Parathyroid adenoma (tissue), 2 donors: Measurements from ENCODE around the gene ARID5A.

Experiments
- H2AFZ ChIP-seq: fragments of 300-600 bp; sonication (generic); one replicate; pipeline ENCODE4 v1.7.0; 2017; ENCODE audit warnings: antibody characterized with exemption, mild to moderate bottlenecking
- H3K27ac ChIP-seq: fragments of 300-600 bp; sonication (generic); one replicate; pipeline ENCODE4 v1.7.0; 2017
- H3K27me3 ChIP-seq: fragments of 300-600 bp; sonication (generic); one replicate; pipeline ENCODE4 v1.7.0; 2017; ENCODE audit warnings: low read length; ENCODE audit not compliant: control insufficient read depth, insufficient read depth
- H3K36me3 ChIP-seq: fragments of 300-600 bp; sonication (generic); one replicate; pipeline ENCODE4 v1.7.0; 2017; ENCODE audit warnings: low read length; ENCODE audit not compliant: control insufficient read depth, insufficient read depth
- H3K4me1 ChIP-seq: fragments of 300-600 bp; sonication (generic); one replicate; pipeline ENCODE4 v1.7.0; 2017; ENCODE audit warnings: control low read depth
- H3K4me2 ChIP-seq: fragments of 300-600 bp; sonication (generic); one replicate; pipeline ENCODE4 v1.7.0; 2017; ENCODE audit warnings: low read length
- H3K4me3 ChIP-seq: fragments of 300-600 bp; sonication (generic); one replicate; pipeline ENCODE4 v1.7.0; 2017; ENCODE audit warnings: low read depth, low read length
- H3K79me2 ChIP-seq: fragments of 300-600 bp; sonication (generic); one replicate; pipeline ENCODE4 v1.7.0; 2017; ENCODE audit warnings: control low read depth
- H3K9ac ChIP-seq: fragments of 300-600 bp; sonication (generic); one replicate; pipeline ENCODE4 v1.7.0; 2017; ENCODE audit warnings: mild to moderate bottlenecking
- H3K9me3 ChIP-seq: fragments of 300-600 bp; sonication (generic); one replicate; pipeline ENCODE4 v1.7.0; 2017; ENCODE audit warnings: low read length; ENCODE audit not compliant: control insufficient read depth
- TF ChIP-seq, protein P1 (sequence below): fragments of 300-600 bp; sonication (generic); IDR thresholded peaks from one replicate; pipeline ENCODE4 v1.7.0; 2017; ENCODE audit warnings: antibody characterized with exemption, mild to moderate bottlenecking
- donor health status: primary hyperparathyroidism.

The ARID5A gene

DNA sequence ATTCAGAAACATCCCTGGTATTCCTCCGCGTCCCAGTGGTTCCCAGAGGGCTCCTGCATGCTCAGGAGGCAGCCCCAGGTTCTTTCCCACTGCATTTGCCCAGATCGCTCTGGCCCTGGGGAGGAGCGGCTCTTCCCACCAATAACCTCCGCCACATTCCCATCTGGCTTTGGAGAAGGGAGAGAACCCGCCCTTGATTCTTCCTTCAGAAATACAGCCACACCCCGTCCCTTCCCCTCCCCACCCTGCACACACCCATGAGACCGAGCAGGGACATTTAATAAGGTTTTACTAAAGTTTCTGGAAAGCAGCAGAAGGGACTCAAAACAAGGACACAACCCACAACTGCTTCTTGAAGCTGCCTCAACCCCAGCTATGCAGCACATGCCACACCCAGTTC, 21.9 kb downstream of the ARID5A start:
- no peak overlapping the region for H3K4me3 ChIP-seq
- peaks cover 5% of the 10 kb centered on the region for H3K4me1 ChIP-seq
- no peaks in the 10 kb centered on the region for H3K36me3 ChIP-seq
- H3K27me3 ChIP-seq, result no peaks in the 10 kb centered on the region
- no peak overlapping the region for H2AFZ ChIP-seq
- TF ChIP-seq, protein P1, sequence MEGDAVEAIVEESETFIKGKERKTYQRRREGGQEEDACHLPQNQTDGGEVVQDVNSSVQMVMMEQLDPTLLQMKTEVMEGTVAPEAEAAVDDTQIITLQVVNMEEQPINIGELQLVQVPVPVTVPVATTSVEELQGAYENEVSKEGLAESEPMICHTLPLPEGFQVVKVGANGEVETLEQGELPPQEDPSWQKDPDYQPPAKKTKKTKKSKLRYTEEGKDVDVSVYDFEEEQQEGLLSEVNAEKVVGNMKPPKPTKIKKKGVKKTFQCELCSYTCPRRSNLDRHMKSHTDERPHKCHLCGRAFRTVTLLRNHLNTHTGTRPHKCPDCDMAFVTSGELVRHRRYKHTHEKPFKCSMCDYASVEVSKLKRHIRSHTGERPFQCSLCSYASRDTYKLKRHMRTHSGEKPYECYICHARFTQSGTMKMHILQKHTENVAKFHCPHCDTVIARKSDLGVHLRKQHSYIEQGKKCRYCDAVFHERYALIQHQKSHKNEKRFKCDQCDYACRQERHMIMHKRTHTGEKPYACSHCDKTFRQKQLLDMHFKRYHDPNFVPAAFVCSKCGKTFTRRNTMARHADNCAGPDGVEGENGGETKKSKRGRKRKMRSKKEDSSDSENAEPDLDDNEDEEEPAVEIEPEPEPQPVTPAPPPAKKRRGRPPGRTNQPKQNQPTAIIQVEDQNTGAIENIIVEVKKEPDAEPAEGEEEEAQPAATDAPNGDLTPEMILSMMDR, result no peak
- no peaks in the 10 kb centered on the region for H3K9me3 ChIP-seq
- H3K4me2 ChIP-seq, result no peak overlapping the region
- H3K27ac ChIP-seq, result no peak overlapping the region
- no peak overlapping the region for H3K9ac ChIP-seq
- no peaks in the 10 kb centered on the region for H3K79me2 ChIP-seq

DNA sequence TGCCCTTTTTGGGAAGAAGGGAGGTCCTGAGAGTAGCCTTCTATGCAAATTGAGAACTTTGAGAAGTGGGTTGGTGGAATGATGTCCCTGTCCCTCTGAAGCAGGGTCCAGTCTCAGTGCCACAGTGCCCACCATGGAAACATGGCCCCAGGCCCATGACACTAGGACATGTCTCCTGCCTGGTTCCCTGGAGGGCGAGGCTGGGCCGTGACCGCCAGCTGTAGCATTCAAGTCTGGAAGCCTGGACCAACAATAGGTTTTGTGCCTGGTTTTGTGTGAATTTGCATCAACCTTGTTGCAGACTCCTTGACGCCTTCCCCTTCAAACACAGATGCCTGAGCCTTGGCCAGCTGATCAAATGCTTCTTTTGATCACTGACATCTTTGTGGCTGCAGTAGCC, 27.5 kb downstream of the ARID5A start:
- H3K4me3 ChIP-seq, result no peak overlapping the region
- no peak overlapping the region for H3K9ac ChIP-seq
- H3K4me2 ChIP-seq, result no peak overlapping the region
- H3K36me3 ChIP-seq, result no peaks in the 10 kb centered on the region
- no peaks in the 10 kb centered on the region for H3K4me1 ChIP-seq
- H3K27me3 ChIP-seq, result no peaks in the 10 kb centered on the region
- H3K9me3 ChIP-seq, result no peaks in the 10 kb centered on the region
- no peak overlapping the region for H3K27ac ChIP-seq
- TF ChIP-seq, protein P1, result no peak
- no peaks in the 10 kb centered on the region for H3K79me2 ChIP-seq
- H2AFZ ChIP-seq, result no peak overlapping the region

DNA sequence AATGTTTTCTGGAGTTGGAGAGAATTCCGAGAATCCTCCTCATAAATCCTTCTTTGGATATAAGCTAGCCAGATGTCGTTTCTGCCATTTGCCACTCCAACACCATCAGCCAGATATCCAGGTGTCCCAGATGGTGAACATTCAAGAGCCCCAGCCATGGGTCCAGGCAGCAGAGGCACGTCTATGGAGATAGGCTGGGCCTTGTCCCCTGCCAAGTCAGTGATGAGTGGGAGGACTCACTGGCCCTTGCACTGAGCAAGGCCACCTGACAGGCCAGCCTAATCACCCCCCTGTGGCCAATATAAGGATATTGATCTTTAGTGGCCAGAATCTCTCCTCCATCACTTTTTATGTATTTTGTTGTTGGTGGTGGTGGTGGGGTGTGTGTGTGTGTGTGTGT, 28.0 kb downstream of the ARID5A start:
- Histone ChIP-seq H3K4me1 (no peaks in the 10 kb centered on the region), H3K36me3 (no peaks in the 10 kb centered on the region), H3K4me3 (no peak overlapping the region), H3K79me2 (no peaks in the 10 kb centered on the region), H2AFZ (no peak overlapping the region), H3K27me3 (no peaks in the 10 kb centered on the region), H3K4me2 (no peak overlapping the region), H3K9me3 (no peaks in the 10 kb centered on the region), H3K9ac (no peak overlapping the region), H3K27ac (no peak overlapping the region)
- TF ChIP-seq, protein P1, result no peak

DNA sequence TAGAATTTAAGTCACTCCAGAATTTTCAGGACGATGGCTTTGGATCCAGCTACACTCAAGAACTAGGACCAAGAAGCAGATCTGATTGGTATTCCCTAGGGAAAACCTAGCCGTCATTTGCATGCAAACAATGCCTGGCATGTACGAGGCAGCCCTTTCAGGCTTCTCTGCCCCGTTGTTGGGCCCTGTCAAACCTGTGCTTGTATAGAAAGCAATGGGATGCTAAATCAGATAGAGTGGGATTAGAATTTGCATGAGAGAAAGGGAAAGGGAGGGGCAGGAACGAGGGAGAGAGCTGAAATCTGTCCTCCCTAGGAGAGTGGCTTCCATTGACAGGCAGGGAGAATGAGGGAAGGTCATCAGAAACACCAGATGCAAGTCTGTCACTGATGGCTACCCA, 28.6 kb downstream of the ARID5A start:
- Histone ChIP-seq H3K79me2 (no peaks in the 10 kb centered on the region), H3K27ac (no peak overlapping the region), H3K27me3 (no peaks in the 10 kb centered on the region), H3K4me1 (no peaks in the 10 kb centered on the region), H2AFZ (no peak overlapping the region), H3K36me3 (no peaks in the 10 kb centered on the region), H3K4me2 (no peak overlapping the region), H3K9ac (no peak overlapping the region), H3K9me3 (no peaks in the 10 kb centered on the region), H3K4me3 (no peak overlapping the region)
- TF ChIP-seq, protein P1, result no peak

DNA sequence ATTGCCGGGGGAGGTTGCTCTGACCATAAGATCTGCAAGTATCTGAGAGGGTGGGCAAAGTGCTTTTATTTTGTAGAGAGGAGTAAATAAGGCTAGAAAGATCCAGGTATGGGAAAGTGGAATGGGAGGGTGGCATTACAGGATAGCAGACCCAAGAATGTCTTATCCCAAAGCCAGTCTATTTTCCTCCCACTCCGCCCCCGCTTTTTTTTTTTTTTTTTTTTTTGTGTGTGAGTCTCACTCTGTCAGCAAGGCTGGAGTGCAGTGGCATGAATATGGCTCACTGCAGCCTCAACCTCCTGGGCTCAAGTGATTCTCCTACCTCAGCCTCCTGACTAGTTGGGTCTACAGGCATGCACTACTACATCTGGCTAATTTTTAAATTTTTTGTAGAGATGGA, 31.5 kb downstream of the ARID5A start:
- no peak overlapping the region for H2AFZ ChIP-seq
- no peaks in the 10 kb centered on the region for H3K36me3 ChIP-seq
- no peaks in the 10 kb centered on the region for H3K4me1 ChIP-seq
- TF ChIP-seq, protein P1, result no peak
- no peak overlapping the region for H3K9ac ChIP-seq
- no peak overlapping the region for H3K27ac ChIP-seq
- no peaks in the 10 kb centered on the region for H3K9me3 ChIP-seq
- no peaks in the 10 kb centered on the region for H3K79me2 ChIP-seq
- no peaks in the 10 kb centered on the region for H3K27me3 ChIP-seq
- no peak overlapping the region for H3K4me2 ChIP-seq
- no peak overlapping the region for H3K4me3 ChIP-seq
